ENCODE data around the gene LRFN4. TPM values are rescaled to one million over a fixed set of nuclear protein-coding genes. Genes with fewer than 3 reads are reported as not detected.

Gene LRFN4
- total RNA-seq, 4 donors from 2014 or later = 10.2 to 16.6 (median 12.4) TPM

DNA sequence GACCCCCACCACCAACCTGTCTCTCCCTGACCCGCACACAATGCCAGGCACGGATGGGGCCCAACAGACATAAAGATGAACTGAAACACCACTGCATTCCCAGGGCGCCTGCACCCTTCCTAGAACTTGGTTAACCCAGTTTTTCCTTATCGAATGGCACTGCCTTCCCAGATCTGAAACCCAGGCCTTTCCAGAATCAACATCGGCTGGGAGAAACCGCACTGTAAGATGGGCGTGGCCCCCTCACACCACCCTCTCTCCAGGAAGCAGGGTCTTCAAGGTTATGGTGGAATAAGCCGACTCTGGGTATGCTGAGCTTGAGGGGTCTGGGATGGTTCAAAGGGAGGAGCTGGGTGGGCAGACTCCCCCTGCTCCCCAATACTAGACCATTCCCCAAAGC, 23.1 kb downstream of the LRFN4 start:
- DNase-seq (ENCODE audit: low spot score) = no peak
- no peak for TF ChIP-seq CTCF (IDR thresholded peaks at IDR 0.05)
- ATAC-seq (ENCODE audit: low FRiP score) = no peak

DNA sequence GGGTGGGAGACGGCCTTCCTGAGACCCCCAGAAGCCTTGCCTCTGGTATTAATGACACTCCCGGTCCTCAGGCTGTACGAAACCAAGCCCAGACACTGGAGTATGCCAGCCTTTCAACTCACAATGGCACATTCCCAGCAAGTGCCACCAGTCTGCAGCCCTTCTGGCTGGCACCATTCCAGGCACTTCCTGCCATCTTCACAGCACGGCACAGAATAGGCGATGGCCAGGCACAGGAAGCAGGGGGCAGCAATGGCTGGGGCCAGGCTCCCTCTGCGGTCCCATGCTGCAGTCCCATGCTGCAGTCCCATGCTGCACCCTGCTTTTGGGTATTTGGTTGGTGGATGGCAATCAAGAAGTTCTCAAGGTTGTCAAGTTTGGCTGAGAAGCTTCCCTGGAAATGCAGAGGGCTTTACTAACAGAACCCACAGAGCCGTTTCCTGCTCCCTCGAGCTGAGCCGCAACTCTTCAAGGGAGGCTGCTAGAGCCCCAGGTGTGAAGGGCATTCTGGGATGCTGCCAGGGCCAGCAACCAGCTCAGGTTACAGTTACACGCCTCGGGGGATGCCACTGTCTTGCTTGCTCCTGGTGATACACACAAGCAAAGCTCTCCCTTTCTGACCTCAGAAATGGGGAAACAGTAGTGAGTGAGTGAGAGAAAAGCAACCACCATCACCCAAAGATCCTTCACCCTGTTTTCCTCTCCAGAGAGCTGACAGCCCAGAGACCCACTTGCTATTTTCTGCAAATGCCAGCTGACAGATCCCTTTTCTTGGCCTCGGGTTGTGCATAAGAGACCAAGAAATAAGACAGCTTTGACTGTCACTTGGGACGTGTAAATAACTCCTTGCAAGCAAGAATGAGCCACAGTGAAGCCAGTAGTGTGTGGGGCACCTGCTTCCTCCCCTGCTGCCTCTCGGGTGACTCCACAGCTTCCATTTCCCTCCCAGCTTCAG, 23.9 kb downstream of the LRFN4 start:
- ATAC-seq (ENCODE audit: low FRiP score) = no peak
- DNase-seq (ENCODE audit: low spot score) = no peak
- no peak for TF ChIP-seq CTCF (IDR thresholded peaks at IDR 0.05)

DNA sequence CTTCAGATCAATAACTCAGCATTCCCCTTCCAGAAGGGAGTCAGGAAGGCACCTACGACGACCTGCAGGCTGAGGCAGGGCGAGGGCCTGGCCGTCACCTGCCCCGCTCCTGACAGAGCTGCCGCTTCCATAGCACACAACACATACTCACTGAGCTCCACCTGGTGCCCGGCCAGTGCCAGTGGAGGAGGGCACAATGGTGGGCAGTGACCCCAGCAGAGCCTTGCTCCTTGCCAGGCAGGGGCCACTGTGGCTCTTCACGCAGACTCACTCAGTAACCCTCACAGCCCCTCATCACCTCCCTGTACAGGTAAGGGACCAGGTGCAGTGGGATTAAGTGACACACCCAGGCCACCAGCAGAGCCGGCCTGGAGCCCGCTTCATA, 24.6 kb downstream of the LRFN4 start:
- ATAC-seq (ENCODE audit: low FRiP score) (no peak), DNase-seq (ENCODE audit: low spot score) (no peak)
- TF ChIP-seq CTCF (IDR thresholded peaks at IDR 0.05) = no peak

- ATAC-seq (ENCODE audit: low FRiP score) (no peak), DNase-seq (ENCODE audit: low spot score) (no peak)
- TF ChIP-seq CTCF (IDR thresholded peaks at IDR 0.05) = no peak
Observed at GRCh38 chr11:66881927-66882452, 25.1 kb downstream of the LRFN4 start.

DNA sequence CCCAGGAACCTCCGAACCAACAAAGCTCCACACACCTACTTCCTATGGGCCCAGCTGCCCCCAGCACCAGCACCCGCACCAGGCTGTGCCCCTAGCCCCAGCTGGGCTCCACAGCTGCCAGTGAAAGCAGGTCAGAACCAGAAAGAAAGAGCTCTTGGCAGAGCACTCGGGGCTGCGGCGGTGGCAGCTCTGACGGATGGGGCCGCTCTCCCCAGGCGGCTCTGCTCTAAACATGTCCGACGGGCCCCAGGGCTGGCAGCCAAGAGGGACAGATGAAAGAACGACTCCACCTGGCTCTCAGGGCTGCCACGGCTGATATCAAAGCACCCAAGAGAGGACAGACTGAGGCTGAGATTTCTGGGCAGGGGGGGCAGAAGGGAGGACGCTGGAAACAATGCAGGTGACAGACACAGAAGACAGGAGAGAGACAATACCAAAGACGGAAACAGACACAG, 25.7 kb downstream of the LRFN4 start:
- no peak for ATAC-seq (ENCODE audit: low FRiP score)
- TF ChIP-seq CTCF (IDR thresholded peaks at IDR 0.05) = no peak

GRCh38 chr11:66883016-66883965, 26.4 kb downstream of the LRFN4 start:
- DNase-seq (ENCODE audit: low spot score) (no peak), ATAC-seq (ENCODE audit: low FRiP score) (no peak)
- TF ChIP-seq CTCF (IDR thresholded peaks at IDR 0.05) = no peak

More for the DNA sequence above, 25.7 kb downstream of the LRFN4 start:
- no peak for DNase-seq (ENCODE audit: low spot score)
